ENCODE results near the gene DNALI1. TPM values are rescaled to one million over a fixed set of nuclear protein-coding genes. Genes with fewer than 3 reads are reported as not detected.

The DNALI1 gene
- total and polyA plus RNA-seq, 2 of the 8 experiments (the other 6 are each of a cell fraction or from before 2014, with no cell fraction given) = 8.9 to 11.3 TPM

GRCh38 chr1:37560401-37561132, 3.8 kb downstream of the DNALI1 start:
- no peak overlapping the region for H2BK15ac ChIP-seq (ENCODE audit: low read length)
- no peak overlapping the region for H2BK5ac ChIP-seq (ENCODE audit: low read depth, low read length)
- H3K4ac ChIP-seq (replicated peaks; ENCODE audit: insufficient read length, low read depth, low read length) = no peak overlapping the region
- H3K4me2 ChIP-seq (ENCODE audit: insufficient read depth in 1 of 2, low read depth in 2 of 2, low read length in 2 of 2) = no peak overlapping the region
- no peak overlapping the region for H4K8ac ChIP-seq (ENCODE audit: extremely low read depth, insufficient read depth, low read length)
- H2BK20ac ChIP-seq (ENCODE audit: low read length) = no peak overlapping the region
- H3K18ac ChIP-seq (ENCODE audit: extremely low read depth, low read length) = no peak overlapping the region
- H3K4me3 ChIP-seq (ENCODE audit: extremely low read depth in 1 of 4, insufficient read depth in 2 of 4, low read depth in 3 of 4, low read length in 4 of 4) = no peak overlapping the region
- 87% methylated on average over 10 of the region's 10 CpGs; no CpG with 5 or more reads in 1 of the 2 experiments for WGBS, 2 experiments (ENCODE audit: extremely low coverage in 1 of 2, insufficient coverage in 1 of 2, insufficient read length in 1 of 2, insufficient replicate concordance in 2 of 2, low coverage in 1 of 2, low lambda C conversion rate in 2 of 2, missing lambda C conversion rate in 1 of 2)
- H3K14ac ChIP-seq (ENCODE audit: insufficient read length) = no peak overlapping the region
- H3K79me2 ChIP-seq (ENCODE audit: control insufficient read depth in 1 of 2, insufficient read depth in 2 of 2, low read length in 2 of 2) = no peaks in the 10 kb centered on the region
- H4K5ac ChIP-seq (ENCODE audit: insufficient read length, low read depth, low read length) = no peak overlapping the region
- H3K9me3 ChIP-seq (ENCODE audit: insufficient read depth in 2 of 2, low read depth in 1 of 2, low read length in 1 of 2) = no peaks in the 10 kb centered on the region
- H4K91ac ChIP-seq (replicated peaks; ENCODE audit: insufficient read length, low read length) = no peak overlapping the region
- no peak overlapping the region for H2BK120ac ChIP-seq (replicated peaks; ENCODE audit: low read depth, low read length)
- no peak overlapping the region for H3K9ac ChIP-seq (replicated peaks in 1 of 4; ENCODE audit: extremely low read depth in 1 of 4, low read depth in 3 of 4, low read length in 3 of 4)
- FAIRE-seq (no peak), DNase-seq (ENCODE audit: low read depth in 1 of 2, low spot score in 2 of 2) (no peak)
- H2BK12ac ChIP-seq (ENCODE audit: low read depth, low read length) = no peak overlapping the region
- H3K27ac ChIP-seq (ENCODE audit: low read depth, low read length) = no peak overlapping the region
- no peaks in the 10 kb centered on the region for H3K23me2 ChIP-seq (ENCODE audit: low read depth, low read length)
- H2AK5ac ChIP-seq (ENCODE audit: low read depth, low read length) = no peak overlapping the region
- ChIA-PET CTCF (ENCODE audit: partially characterized antibody) (interaction anchor here (1.5 kb wide), 1 partner anchor 106 kb away, joined by 3 read pairs; no protein-coding TSS in a partner anchor), POLR2A (ENCODE audit: partially characterized antibody) (interaction anchor here (1.3 kb wide), 1 partner anchor 130 kb away, joined by 3 read pairs; a partner anchor contains a TSS)
- no peak overlapping the region for H3K23ac ChIP-seq (ENCODE audit: insufficient read length)
- no peaks in the 10 kb centered on the region; the same call in 1 of the 2 replicates for H3K79me1 ChIP-seq (ENCODE audit: low read depth, low read length)
- H3K56ac ChIP-seq (replicated peaks; ENCODE audit: insufficient read length, low read depth, low read length) = no peak overlapping the region
- H2AFZ ChIP-seq (ENCODE audit: low read length) = no peak overlapping the region
- H3K27me3 ChIP-seq (replicated peaks in 1 of 4; ENCODE audit: control insufficient read depth in 3 of 4, extremely low read depth in 1 of 4, insufficient read depth in 3 of 4, low read length in 3 of 4) = no peaks in the 10 kb centered on the region
- H4K20me1 ChIP-seq (replicated peaks in 1 of 2; ENCODE audit: control insufficient read depth in 1 of 2, insufficient read depth in 2 of 2, low read length in 2 of 2) = no peaks in the 10 kb centered on the region
- peaks cover 0 to 6% (median 4%) of the 10 kb centered on the region in 4 experiments; a peak in 6 of 7 replicates for H3K4me1 ChIP-seq (replicated peaks in 1 of 4; ENCODE audit: control insufficient read depth in 3 of 4, insufficient read depth in 4 of 4, low read length in 3 of 4)
- H3K36me3 ChIP-seq (ENCODE audit: control insufficient read depth in 2 of 4, insufficient read depth in 4 of 4, low read length in 3 of 4) = peaks cover 5 to 16% (median 9%) of the 10 kb centered on the region in 4 experiments; a peak in 7 of 8 replicates
- TF ChIP-seq TBP (IDR thresholded peaks at IDR 0.05; ENCODE audit: low read depth, low read length) (no peak), CTCF (IDR thresholded peaks at IDR 0.05; ENCODE audit: control extremely low read depth in 1 of 3, insufficient read depth in 1 of 3, low read depth in 1 of 3, low read length in 3 of 3) (no peak), SP2 (IDR thresholded peaks at IDR 0.05; ENCODE audit: low read length) (no peak), KDM4A (IDR thresholded peaks at IDR 0.05; ENCODE audit: low read depth, low read length, severe bottlenecking) (no peak), SAP30 (IDR thresholded peaks at IDR 0.05; ENCODE audit: insufficient read depth, insufficient replicate concordance, low read length) (no peak), POLR2AphosphoS5 (IDR thresholded peaks at IDR 0.05; ENCODE audit: low read depth, low read length) (no peak), BRCA1 (IDR thresholded peaks at IDR 0.05; ENCODE audit: low read depth, low read length) (no peak), SP1 (IDR thresholded peaks at IDR 0.05; ENCODE audit: low read depth, low read length) (no peak), CBX5 (IDR thresholded peaks at IDR 0.05; ENCODE audit: low read depth, low read length) (no peak), FOSL1 (IDR thresholded peaks at IDR 0.05; ENCODE audit: insufficient read depth, low read depth, low read length) (no peak)
